GM12891 (cell line): ENCODE measurements around the gene DSTYK.

Experiments
- DNase-seq: peaks from one replicate; pipeline ENCODE4 v3.0.0; 2011; ENCODE audit warnings: low spot score; ENCODE audit not compliant: insufficient read length
- FAIRE-seq: peaks from 2 replicates; lab custom pipeline; 2011; peaks lifted over from hg19 to GRCh38; lab: Jason Lieb, UNC
- PAX5 ChIP-seq: IDR thresholded peaks from 2 replicates; pipeline ENCODE4 v1.6.1; 2011; ENCODE audit warnings: low read length, moderate library complexity, mild to moderate bottlenecking; ENCODE audit not compliant: insufficient read depth, severe bottlenecking
- POLR2A ChIP-seq: IDR thresholded peaks from 2 replicates; pipeline ENCODE4 v1.6.1; 2011; ENCODE audit warnings: low read depth, low read length, control low read depth
- POLR2AphosphoS5 ChIP-seq: IDR thresholded peaks from 2 replicates; pipeline ENCODE4 v1.6.1; 2011; ENCODE audit warnings: low read depth, low read length, control low read depth
- POU2F2 ChIP-seq: IDR thresholded peaks from 2 replicates; pipeline ENCODE4 v1.6.1; 2011; ENCODE audit warnings: low read depth, mild to moderate bottlenecking, control low read depth, low read length, moderate library complexity
- SPI1 ChIP-seq: IDR thresholded peaks from 2 replicates; pipeline ENCODE4 v1.6.1; 2011; ENCODE audit warnings: low read depth, low read length, control low read depth
- TAF1 ChIP-seq: IDR thresholded peaks from 2 replicates; pipeline ENCODE4 v1.6.1; 2011; ENCODE audit warnings: low read depth, low read length, control low read depth

DSTYK gene

DNA sequence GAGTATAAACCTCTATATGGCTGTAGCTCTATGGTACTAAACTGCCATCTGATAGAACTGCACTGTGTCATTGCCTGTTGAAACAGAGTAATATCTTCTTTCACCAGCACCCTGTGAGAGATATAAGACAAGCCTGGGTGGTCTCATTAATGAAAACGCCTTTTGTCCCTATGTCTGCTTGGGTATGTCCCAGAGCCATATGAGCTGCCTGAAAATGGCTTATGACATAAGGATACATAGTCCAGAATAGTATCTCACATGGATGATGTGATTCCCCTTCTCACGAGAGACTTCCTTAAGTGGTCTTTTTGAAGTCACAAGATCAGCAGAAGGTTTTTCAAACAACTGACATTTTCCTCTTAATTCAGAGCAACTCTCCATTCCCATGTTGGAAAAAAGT lies 8.9 kb upstream of the DSTYK start:
- DNase-seq (no peak), FAIRE-seq (no peak)
- TF ChIP-seq SPI1 = no peak
- TF ChIP-seq POLR2AphosphoS5 = no peak
- TF ChIP-seq PAX5 = no peak
- no peak for TF ChIP-seq TAF1
- TF ChIP-seq POU2F2 = no peak
- TF ChIP-seq POLR2A = no peak

DNA sequence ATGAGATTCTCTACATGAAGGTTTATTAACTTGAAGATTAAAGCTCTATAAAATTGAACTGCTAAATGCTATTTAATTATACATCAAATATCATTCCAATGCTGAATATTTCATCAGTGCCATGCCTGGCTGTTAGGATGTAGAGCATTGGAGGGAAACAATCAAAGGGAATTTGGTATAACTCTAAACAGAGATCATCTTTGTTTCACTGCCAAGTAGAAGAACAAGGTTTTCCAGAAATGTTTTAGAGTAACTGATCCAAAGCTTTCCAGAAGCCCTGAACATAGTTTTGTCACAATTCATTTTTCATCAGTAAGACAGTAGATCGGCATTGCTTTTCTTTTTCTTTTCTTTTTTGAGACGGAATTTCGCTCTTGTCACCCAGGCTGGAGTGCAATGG lies 5.9 kb upstream of the DSTYK start:
- FAIRE-seq = no peak
- TF ChIP-seq PAX5 (no peak), POU2F2 (no peak), TAF1 (no peak), POLR2AphosphoS5 (no peak), POLR2A (no peak), SPI1 (no peak)
- DNase-seq = no peak

- no peak for DNase-seq
- TF ChIP-seq POU2F2 (no peak), SPI1 (no peak), TAF1 (no peak), PAX5 (no peak), POLR2A (no peak), POLR2AphosphoS5 (no peak)
Observed at GRCh38 chr1:205216588-205216987, 5.1 kb upstream of the DSTYK start.

DNA sequence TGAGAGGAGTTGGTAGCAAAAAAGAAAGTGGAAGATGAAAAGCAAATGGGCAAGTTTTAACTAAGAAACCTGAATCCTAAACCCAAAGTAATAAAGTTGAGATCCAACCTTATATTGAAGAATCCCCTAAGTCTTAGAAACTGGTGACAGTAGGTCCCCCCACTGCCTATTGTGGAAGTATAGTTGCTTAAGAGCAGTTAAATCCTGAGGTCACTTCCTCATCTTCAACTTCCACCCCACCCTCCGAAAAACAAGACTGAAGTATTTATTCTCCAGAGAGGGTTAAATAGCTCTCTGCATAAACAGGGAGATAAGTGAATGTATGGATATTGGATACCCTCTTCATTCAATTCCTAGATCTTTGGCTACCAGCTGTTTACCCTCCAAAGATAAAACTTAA lies 3.3 kb upstream of the DSTYK start:
- no peak for FAIRE-seq
- peak; percentile 46 for TF ChIP-seq SPI1
- TF ChIP-seq POU2F2 = no peak
- no peak for DNase-seq

More at GRCh38 chr1:205216588-205216987, 5.1 kb upstream of the DSTYK start:
- FAIRE-seq = no peak

DNA sequence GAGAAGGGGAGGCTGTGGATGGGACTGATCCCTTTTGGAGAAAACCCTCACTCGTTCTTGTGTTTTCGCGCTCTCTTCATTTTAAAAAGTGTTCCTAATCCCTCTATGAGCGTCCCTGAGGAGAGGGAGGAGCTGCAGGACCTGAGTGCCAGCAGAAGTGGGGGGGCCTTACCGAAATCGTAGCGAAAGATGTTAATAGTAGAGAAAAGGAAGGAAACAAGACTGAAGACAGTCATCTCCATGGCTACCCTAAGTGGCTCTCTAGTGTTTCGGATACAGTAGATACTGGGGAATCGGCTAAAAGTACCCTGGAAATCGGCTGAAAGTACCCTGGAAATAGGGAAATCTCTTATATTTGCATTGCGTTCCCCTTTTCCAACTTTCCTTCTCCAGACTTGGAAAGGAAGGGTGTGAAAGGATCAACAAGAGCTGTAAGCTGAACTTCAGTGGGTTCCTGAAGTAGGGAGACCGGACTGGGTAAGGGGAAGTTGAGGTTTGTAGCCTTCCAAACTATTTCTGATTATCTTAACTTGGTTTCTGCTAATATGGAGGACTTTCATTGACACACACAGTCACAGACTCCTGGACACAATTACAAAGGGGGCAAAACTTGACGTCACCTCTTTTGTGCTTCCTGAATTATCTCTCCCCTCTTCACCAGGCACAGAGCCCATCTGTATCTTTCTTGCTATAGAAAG lies 486 bp upstream of the DSTYK start:
- TF ChIP-seq POLR2AphosphoS5 (no peak), POU2F2 (no peak), PAX5 (no peak), SPI1 (no peak)

DNA sequence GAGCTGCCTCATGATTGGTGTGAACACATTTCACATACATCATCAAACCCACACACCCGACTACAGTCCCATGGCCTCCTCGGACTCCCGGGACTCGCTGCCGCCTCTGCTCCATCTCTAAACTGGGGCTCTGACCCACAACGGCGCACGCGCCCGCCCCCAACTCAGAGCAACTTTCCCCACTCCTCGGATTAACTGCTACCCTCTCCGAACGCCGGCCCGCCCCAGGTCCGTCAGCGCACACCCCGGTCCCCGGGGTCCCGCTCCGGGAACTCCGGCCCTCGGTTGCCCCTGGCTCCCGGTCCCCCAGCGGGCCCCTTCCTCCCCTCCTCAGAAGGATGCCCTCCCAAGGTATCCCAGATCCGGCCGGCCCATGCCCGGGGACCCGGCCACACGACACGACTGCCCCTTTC lies 740 bp downstream of the DSTYK start:
- DNase-seq (no peak), FAIRE-seq (no peak)
- TF ChIP-seq PAX5 (no peak), TAF1 (no peak), POLR2AphosphoS5 (no peak), SPI1 (no peak), POLR2A (no peak), POU2F2 (no peak)

More for the DNA sequence above, 486 bp upstream of the DSTYK start:
- FAIRE-seq = no peak
- no peak for DNase-seq

DNA sequence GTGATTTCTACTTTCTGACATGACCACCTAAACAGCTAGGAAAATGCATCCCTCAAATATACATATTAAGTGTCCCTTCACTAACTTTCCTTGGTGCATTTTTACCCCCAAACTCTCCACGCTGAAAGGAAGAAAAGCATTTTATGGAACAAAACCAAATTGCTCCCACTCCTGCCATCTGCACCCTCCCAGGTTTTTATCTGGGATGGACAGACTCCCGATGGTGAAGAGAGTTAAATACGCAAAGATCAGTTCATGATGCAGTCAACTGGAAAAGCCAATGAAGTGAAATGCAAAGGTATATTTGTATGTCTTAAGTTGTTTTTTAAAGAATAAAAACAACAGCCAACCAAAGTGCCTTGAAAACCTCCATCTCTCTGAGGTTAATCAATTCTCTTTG lies 2.7 kb downstream of the DSTYK start:
- TF ChIP-seq TAF1 (no peak), POLR2AphosphoS5 (no peak), POU2F2 (no peak), SPI1 (no peak), POLR2A (no peak), PAX5 (no peak)
- FAIRE-seq = no peak
- no peak for DNase-seq

DNA sequence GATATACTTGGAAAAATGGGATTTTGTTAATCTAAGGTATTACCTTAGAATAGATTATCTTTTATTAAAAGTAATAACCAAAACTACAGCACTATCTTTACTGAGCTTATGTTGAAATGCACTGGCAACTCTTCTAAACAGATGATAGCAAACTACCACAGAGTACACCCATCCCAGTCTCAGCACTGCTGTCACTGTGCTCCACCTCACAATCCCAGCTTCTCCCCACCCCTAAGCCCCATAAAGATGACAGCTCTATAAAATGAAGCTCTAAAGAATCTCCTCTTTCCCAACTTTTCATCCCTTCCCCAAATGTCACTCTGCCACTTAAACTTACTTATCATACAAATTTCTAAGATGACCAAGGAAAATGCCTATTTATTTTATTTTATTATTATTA lies 6.4 kb downstream of the DSTYK start:
- TF ChIP-seq TAF1 (no peak), PAX5 (no peak), POLR2A (no peak), POLR2AphosphoS5 (no peak), SPI1 (no peak), POU2F2 (no peak)
- no peak for DNase-seq

GRCh38 chr1:205204552-205204951 lies 7.0 kb downstream of the DSTYK start:
- TF ChIP-seq POLR2A = no peak
- no peak for TF ChIP-seq PAX5
- no peak for TF ChIP-seq TAF1
- no peak for TF ChIP-seq SPI1
- TF ChIP-seq POU2F2 = no peak
- no peak for TF ChIP-seq POLR2AphosphoS5
- no peak for DNase-seq
- no peak for FAIRE-seq

More for the DNA sequence above, 6.4 kb downstream of the DSTYK start:
- no peak for FAIRE-seq

DNA sequence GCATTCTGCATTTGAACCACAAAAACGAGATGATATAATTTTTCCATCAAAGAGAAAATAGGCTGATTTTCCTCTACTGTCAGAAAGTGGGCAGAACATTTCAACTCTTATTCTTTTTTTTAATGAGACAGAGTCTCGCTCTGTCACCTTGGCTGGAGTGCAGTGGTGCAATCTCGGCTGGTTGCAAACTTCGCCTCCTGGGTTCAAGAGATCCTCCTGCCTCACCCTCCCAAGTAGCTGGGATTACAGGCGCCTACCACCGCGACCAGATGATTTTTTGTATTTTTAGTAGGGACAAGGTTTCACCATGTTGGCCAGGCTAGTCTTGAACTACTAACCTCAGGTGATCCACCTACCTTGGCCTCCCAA lies 11.6 kb downstream of the DSTYK start:
- no peak for FAIRE-seq
- TF ChIP-seq SPI1 = no peak
- no peak for TF ChIP-seq POU2F2
- TF ChIP-seq POLR2AphosphoS5 = no peak
- TF ChIP-seq TAF1 = no peak
- TF ChIP-seq POLR2A = no peak
- no peak for TF ChIP-seq PAX5
- no peak for DNase-seq
